Keratinocyte (primary cell): ENCODE data around the gene STEAP3.

ENCODE experiments used
- EZH2 ChIP-seq: IDR thresholded peaks from one replicate; pipeline ENCODE4 v1.6.1; 2012; ENCODE audit warnings: inconsistent platforms, mild to moderate bottlenecking, low read length, moderate library complexity
- TF ChIP-seq, protein P1 (sequence below), 3 experiments: IDR thresholded peaks in 1 of 3; conservative IDR thresholded peaks in 1 of 3; optimal IDR thresholded peaks in 1 of 3; 2 replicates in 2 of 3; 3 replicates in 1 of 3; pipeline versions ENCODE3 to v1.5.1; 2011; ENCODE audit warnings: low read length in 3 of 3, mild to moderate bottlenecking in 3 of 3, moderate library complexity in 2 of 3, control low read depth in 1 of 3, inconsistent platforms in 1 of 3; ENCODE audit not compliant: insufficient read depth in 2 of 3; ENCODE audit errors: extremely low read depth in 1 of 3

DNA sequence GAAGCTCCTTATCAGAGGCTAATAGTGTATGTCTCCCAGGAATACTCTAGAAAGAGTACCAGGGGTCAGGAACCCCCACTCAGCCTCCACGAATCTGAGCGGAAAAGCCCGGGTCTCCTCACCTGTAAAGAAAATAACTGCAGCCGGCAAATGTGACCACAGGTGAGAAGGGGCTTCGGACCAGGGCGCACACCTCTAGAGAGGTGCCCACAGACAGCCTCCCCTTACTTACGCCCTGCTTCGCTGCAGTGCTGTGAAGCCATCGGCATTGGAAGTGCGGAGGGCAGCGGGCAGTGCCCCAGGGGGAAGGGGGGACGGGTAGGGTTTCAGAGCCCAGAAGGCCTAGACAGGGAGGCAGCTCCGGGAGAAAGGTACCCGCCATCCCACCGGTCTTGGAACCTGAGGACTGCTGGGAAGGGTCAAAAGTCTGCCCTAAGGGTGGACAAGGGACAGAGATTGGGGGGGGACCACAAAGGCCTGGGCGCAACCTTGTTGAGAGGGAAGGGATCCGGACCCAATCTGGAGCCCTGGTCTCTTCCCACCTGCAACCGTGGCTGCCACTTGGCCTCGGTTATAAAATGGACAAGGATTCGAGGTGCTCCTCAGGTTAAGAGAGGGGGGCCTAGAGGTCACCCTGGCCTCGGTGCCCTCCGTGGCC lies 642 bp upstream of the STEAP3 start:
- TF ChIP-seq, protein P1, sequence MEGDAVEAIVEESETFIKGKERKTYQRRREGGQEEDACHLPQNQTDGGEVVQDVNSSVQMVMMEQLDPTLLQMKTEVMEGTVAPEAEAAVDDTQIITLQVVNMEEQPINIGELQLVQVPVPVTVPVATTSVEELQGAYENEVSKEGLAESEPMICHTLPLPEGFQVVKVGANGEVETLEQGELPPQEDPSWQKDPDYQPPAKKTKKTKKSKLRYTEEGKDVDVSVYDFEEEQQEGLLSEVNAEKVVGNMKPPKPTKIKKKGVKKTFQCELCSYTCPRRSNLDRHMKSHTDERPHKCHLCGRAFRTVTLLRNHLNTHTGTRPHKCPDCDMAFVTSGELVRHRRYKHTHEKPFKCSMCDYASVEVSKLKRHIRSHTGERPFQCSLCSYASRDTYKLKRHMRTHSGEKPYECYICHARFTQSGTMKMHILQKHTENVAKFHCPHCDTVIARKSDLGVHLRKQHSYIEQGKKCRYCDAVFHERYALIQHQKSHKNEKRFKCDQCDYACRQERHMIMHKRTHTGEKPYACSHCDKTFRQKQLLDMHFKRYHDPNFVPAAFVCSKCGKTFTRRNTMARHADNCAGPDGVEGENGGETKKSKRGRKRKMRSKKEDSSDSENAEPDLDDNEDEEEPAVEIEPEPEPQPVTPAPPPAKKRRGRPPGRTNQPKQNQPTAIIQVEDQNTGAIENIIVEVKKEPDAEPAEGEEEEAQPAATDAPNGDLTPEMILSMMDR (optimal IDR thresholded peaks at IDR 0.05 in 1 of 3, IDR thresholded peaks at IDR 0.05 in 1 of 3, conservative IDR thresholded peaks at IDR 0.05 in 1 of 3; ENCODE audit: extremely low read depth in 1 of 3, insufficient read depth in 2 of 3, low read length in 3 of 3): no peak
- TF ChIP-seq EZH2: no peak
